HG03442 (cell line): Measurements from ENCODE around the gene KRT72.

Experiments
- ATAC-seq: cut with Tn5 transposase; IDR thresholded peaks from one replicate; pipeline ENCODE4 v1.9.1; 2021; ENCODE audit warnings: mild to moderate bottlenecking, moderate library complexity; ENCODE audit not compliant: unreplicated experiment

The KRT72 gene

GRCh38 chr12:52630599-52631200, 29.4 kb upstream of the KRT72 start:
- ATAC-seq = no peak

DNA sequence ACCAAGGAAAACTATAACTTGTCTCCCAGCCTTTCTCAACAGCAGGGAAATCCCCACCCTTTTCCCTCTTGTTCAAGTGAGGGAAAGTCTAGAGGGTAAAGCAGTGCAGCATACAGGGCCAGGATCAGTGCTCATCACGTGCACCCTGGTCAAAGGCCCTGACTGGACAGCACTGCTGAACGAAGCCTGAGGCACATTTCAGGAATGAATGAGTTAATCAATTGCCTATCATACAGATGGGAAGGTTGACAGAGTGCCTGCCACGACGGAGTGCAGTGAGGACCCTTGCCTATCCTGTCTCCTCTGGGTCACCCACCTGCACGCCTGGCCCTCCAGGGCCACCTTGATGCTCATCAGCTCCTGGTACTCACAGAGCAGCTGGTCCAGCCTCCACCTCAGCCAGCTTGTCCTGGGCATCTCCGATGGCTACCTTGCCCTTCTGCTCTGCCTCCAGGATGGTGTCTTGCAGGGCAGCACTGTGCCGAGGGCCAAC, 28.8 kb upstream of the KRT72 start:
- ATAC-seq = no peak

- no peak for ATAC-seq
These were observed 28.2 kb upstream of the KRT72 start for GRCh38 chr12:52629281-52630007.

GRCh38 chr12:52628841-52629240, 27.6 kb upstream of the KRT72 start:
- ATAC-seq = no peak

DNA sequence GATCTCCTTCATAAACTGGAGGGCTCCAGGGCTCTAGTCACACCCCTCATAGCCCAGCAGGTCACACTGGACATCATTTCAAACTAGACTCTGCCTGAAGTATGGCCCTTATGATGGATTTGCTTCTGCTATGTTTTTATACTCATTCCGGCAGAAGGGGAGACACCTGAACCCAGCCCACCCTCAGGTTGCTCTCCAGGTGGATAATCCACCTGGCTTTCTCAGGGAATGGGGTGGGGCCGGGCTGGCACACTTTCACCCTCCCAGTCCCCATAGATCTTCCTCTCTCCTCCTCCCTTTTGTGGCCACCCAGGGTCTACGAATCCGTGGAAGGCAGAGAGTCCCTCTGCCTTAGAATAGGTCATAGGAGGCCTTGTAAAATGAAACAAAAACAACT, 26.8 kb upstream of the KRT72 start:
- no peak for ATAC-seq

GRCh38 chr12:52627395-52628110, 26.3 kb upstream of the KRT72 start:
- ATAC-seq = no peak

- ATAC-seq = no peak
These were observed 21.1 kb upstream of the KRT72 start for GRCh38 chr12:52622349-52622748.

DNA sequence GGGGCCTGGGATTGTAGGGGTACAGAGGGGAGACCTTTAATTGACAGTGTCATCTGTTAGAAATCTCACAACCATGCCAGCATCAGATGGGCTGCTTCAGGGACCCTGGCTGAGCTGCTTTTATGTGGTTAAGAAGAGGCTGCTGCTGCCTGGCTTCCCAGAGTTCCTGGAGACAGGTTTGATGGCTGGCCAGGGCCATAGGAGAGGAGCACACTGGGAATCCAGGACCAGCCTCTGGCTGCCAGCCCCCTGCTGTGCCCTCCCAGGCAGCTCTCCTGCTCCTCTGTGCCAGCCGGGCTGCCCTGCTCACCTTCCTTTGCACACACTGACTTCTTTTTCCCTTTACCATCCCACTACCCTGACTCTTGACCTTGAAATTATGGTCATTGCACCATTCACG, 17.6 kb upstream of the KRT72 start:
- no peak for ATAC-seq

GRCh38 chr12:52618216-52618615, 17.0 kb upstream of the KRT72 start, which contains the start of gene KRT73:
Gene KRT73 (minus strand): TSS chr12:52618559. CDS start chr12:52618524, 35 bp downstream.
- ATAC-seq = no peak

- no peak for ATAC-seq
These were observed 16.1 kb upstream of the KRT72 start for GRCh38 chr12:52617403-52617785.

- no peak for ATAC-seq
These were observed 15.6 kb upstream of the KRT72 start for GRCh38 chr12:52616680-52617402.

- no peak for ATAC-seq
These were observed 14.6 kb upstream of the KRT72 start for GRCh38 chr12:52615912-52616311.

DNA sequence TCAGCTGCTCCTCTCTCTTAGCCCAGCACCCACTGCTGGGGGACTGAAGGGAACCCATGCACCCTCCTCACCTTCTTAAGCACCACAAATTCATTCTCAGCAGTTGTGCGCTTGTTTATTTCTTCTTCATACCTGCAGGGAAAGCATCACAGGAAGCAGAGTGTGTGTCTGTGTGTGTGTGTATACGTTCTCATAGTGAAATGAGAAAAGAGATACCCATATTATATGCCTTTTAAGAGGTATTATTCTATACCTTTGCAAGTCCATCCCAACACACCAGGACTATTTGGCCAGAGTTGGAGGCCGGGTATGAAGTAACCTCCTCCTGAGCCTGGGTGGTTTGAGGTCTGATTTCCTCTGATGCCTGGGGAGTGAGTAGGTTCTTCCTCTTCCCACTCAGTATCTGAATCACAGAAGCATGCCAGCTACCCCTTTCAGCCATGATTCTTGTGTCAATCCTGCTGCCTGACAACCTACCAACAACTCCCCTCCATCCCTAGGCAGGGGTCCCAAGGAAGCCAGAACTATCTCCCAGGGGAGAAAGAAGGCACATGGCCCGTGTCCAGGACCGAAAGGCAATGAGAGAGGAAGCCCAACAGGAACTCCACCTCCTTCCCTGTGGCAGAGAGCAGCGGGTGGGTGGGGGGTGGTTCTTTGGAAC, 14.1 kb upstream of the KRT72 start:
- no peak for ATAC-seq

- no peak for ATAC-seq
These were observed 13.3 kb upstream of the KRT72 start for GRCh38 chr12:52614381-52615207.

DNA sequence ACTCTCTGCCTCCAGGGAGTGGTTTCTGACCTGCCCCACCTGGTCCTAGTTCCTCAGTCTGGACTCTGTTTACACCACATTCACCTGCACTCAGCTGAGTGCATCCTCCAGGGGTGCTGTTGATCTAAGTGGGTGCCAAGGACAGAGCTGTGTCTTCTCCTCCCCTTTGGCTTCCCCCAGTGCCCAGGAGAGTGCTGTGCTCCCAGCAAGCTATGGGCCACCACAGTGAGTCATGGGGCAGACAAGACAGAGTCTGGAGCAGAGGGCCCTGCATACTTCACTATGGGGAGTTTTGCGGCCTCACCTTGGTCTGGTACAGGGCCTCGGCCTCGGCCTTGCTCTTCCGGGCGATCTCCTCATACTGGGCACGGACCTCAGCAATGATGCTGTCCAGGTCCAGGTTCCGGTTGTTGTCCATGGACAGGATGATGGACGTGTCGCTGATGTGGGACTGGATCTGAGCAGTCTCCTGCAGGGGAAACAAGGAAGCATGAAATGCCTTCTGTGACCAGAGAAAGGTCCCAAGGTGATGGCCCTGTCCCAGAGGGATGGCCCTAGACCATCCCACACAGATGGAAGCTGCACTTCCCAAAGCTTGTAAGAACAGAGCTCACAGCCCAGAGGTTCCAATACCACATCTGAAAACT, 12.2 kb upstream of the KRT72 start:
- ATAC-seq = no peak

GRCh38 chr12:52612431-52613383, 11.4 kb upstream of the KRT72 start:
- no peak for ATAC-seq

- ATAC-seq = no peak
These were observed 9.8 kb upstream of the KRT72 start for GRCh38 chr12:52611080-52611468.
